Stimulated activated CD4-positive, alpha-beta T cell treated with anti-CD3 and anti-CD28 coated beads, TNF-alpha, amount 100 ng/mL, for 1 hour (primary cell): ENCODE measurements around the gene AMPD3.

Source experiments
- DNase-seq, 3 donors: peaks; one replicate each; pipeline ENCODE4 v3.0.0-alpha.2; 2020; ENCODE audit warnings: low read depth in 3 of 3, low spot score in 1 of 3

The AMPD3 gene

DNA sequence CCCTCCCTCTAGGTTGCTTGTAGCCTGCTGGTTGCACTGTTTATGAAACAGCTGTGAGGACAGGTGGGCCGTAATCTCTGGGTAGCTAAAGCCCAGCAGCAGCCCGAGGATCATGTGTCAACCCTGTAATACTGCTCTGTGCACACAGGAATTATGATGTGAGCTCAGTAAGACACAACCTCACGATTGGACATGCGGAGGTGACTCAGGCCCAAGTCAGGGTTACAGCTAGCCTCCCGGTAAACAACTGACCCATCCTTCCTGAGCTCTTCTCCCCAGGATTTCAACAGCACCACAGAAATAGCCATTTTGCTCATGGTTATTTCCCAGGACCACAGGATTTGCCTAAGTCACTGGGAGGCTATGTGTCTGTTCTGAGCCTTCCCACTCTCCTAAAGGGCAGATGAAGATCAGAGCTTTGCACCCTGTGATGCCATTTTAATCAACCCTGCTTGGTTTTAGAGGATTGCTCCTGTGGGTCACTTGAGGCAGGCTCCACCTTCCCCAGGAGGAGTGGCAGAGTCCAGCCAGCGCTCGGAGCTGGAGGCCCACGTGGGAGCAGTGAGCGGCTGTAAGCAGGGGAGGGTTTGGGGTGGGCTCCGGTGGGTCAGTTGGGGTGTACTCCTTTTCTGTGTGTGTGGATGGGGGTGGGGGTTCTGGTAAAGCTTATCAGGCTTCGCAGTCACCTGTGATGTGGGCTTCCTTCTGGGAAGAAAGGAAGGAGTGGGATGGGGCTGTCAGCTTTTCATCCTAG, at the start of gene AMPD3:
Gene AMPD3, plus strand, starts transcription at position 387 of the 754 bp plus-strand sequence. CDS start 6,256 bp downstream, outside the sequence.
- DNase-seq: no peak

DNA sequence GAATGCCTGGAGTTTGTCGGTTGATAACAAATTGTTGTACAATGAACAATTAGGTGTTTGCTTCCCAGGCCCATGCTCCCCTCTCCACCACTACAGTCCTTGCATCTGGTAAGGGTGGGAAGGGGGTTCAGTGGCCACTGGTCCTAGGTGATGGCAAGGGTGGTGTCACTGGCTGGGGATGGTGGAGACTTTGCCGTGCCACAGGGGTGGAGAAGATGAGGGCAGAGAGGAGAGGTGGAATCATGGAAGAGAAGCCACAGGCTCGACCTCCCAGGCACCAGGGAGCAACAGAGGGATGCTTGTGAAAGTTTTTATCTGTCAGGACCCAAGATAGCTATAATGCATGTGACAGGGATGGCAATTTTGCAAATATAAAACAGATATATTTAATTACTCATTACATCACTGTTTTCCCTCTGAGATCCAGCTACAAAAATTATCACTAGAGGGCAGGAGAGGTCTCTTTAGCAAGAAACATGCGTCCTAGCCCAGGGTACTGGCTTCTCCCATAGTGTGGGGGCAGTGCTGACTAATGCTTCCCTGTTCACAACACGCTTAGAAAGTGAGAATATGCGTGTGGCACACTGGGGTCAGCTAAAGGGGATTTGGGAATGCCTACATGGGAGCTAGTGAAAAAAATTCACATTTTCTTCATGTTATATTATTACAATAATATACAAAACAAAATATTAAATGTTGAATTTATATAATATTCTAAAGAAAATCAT, 49.0 kb upstream of the AMPD3 start:
- DNase-seq: no peak

DNA sequence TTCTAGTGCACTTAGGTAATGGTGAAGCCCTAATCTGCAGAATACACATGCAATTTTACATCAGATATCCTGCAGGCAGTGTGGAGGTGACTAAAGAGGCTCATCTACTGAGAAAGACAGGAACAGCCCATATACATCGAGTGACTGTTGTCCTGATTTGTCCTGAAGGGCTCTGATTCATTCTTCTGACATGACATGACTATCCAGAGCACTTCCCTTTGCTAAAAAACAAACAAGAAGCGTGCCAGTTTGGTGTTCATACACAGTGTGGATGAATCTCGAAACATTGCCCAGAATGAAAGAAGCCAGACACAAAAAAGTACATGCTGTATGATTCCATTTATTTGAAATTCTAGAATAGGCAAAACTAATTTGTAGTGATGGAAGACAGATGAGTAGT, 48.0 kb upstream of the AMPD3 start:
- DNase-seq: no peak

DNA sequence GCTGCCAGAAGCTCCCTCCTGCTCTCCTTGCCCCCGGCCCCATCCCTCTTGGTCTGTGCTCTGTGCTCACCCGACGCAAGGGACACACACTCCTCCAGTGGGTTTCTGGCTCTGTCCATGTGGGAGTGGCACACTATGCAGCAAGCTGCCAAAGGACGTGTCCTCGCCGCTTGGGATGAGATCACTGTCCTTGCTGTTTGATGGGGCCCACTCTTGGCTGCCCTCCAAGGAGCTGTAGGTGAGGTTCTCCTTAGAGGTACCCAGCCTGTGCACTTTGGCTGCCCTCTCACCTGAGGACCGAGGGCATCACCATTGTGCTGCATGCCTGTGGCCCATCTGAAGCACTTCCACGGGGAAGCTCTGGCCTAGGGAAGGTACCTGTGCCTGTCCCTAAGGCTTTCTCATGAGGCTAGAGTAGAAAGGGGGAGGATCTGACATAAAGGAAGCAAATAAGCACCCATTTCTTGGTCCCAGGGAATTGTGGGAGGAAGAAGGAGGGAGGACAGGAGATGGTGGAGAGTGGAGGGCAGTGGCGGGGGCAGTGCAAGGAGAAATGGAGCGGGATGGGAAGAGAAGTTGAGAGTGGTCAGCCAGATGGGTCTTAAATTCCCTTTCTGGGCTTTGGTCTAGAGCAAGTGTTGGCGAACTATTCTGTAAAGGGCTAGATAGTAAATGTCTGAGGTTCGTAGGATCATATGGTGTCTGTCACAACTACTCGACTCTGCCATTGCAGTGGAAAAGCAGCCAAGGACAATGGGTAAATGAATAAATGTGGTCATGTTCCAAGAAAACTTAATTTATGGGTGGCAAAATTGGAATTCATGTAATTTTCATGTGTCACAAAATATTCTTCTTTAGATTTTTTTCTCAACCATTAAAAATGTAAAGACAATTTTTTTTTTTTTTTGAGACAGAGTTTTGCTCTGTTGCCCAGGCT, 47.0 kb upstream of the AMPD3 start:
- no peak for DNase-seq

DNA sequence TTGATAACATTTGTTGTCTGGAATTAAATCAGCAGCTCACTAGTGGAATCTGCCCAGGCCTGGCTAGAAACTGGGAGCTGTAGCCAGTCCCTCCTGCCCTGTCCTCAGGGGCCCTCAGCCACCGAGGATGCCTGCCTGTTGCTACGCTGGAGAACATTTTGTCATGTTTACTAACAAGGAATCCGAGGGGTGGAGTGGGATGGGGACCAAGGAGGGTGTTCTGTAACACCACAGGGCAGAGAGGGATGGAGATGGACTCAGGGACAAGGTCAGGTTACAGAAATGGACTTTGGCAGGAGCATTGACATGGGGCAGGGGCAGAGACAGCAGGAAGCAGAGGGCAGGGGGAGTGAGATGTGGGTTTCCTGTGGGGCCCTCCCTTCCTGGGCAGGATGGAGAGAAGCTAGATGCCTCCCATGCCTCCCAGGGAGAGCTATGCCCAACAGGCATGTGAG, 45.8 kb upstream of the AMPD3 start:
- no peak for DNase-seq

DNA sequence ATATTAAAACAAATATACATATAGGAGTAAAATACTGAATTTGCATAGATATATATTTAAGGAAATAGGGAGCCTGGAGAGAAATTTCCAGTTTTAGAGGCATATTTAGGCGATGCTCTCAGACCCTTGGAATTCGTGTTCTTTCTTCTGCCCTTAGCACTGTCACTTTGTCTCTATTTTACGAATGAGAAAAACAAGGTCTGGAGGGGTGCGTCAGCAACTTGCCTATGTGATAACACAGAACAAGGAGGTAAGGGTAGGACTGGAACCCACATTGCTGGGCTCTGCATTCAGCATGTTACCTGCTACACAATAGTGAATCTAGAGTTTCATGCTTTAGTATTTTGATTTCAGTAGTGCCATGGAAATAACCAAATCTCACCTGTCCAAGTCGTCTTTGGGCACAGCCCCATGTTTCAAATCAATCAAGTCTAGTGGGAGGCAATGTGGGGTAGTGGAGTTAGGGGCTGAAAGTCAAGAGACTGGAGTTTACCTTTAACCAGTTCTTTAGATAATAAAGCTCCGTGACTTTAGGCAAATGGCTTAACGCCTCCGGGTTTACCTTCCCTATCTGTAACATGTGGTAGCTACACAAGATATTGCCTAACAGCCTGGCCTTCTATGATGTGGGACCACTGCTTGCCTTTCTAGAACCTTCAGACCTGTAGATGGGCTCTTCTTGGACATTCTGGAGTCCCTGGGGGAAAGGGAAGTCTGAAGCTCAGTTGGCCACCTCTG, 44.8 kb upstream of the AMPD3 start:
- DNase-seq: no peak

DNA sequence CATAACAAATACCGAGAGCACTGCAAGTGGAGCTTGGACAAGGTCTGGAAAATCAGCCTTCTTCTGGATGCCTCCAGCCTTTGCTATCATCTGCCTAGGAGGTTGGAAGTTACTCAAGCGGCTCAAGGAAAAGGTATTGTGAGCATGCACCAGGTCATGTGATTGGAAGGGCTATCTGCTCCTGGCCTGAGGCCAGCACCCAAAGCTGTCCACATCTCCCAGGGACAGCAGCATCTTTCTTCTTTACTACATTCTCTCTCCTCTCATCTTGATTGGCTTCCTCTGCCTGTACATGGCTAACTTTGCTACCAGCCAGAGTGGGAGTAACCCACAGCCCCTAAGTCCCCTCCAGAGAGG, 44.2 kb upstream of the AMPD3 start:
- no peak for DNase-seq

DNA sequence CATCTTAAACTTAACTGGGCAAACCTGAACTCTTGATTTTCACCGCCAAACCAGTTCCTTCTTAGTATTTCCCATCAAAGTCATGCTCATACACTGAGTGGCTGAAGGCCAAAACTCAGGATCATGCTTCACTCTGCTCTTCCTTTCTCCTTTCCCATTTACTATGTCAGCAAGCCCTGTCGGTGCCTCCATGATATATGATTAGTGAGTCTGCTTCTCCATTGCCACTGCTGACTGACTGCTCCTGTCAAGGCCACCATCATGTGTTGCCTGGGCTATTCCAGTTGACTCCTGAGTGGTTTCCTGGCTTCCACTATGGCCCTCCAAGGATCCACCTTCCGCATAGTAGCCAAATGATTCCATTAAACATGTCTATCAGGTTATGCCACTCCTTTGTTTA, 42.8 kb upstream of the AMPD3 start:
- no peak for DNase-seq

DNA sequence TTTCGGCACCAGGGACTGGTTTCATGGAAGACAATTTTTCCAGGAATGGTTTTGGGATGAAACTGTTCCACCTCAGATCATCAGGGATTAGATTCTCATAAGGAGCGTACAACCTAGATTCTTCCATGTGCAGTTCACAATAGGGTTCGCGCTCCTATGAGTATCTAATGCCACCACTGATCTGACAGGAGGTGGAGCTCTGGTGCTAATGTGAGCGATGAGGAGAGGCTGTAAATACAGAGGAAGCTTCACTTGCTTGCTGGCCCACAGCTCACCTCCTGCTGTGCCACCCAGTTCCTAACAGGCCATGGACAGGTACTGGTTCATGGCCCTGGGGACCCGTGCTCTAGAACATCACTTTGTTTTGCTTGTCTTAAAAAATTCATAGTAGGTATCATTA, 41.8 kb upstream of the AMPD3 start:
- peak in 2 of 3 donors; percentile 7 to 20 for DNase-seq

DNA sequence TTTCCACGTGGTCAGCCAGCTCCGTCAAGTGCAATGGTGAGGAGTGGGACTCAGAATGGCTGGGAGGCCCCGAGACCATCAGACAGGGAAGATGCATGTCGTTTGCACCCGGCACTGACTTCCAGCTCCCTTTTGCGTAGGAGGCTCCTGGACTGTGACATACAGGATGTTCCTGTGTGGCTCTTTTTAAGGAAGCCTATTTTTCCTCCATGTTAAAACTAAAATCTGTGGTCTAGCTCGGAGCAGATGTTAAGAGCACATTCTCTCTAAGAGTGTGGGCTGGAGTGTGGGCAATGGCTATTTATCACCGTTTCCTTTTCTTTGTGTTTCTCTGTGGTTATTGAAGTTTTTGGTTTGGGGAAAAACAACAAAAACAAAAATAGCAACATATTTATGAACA, 40.9 kb upstream of the AMPD3 start:
- DNase-seq: no peak

DNA sequence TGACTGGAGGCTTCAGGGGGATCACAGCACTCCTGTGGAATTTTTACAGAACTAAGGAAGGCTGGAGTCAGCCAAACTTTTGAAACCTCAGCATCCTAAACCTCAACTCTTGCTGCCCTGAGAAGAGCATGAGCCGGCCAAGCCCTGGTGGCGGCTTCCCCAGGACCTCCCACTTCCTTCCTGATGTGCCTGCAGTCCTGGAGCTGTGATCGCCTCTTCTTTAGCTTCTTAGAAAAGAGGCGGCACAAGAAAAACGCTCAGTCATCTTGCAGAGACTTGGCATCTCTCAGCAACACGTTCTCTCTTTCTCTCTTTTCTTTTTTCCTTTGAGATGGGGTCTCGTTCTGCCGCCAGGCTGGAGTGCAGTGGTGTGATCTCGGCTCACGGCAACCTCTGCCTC, 40.4 kb upstream of the AMPD3 start:
- DNase-seq: no peak

DNA sequence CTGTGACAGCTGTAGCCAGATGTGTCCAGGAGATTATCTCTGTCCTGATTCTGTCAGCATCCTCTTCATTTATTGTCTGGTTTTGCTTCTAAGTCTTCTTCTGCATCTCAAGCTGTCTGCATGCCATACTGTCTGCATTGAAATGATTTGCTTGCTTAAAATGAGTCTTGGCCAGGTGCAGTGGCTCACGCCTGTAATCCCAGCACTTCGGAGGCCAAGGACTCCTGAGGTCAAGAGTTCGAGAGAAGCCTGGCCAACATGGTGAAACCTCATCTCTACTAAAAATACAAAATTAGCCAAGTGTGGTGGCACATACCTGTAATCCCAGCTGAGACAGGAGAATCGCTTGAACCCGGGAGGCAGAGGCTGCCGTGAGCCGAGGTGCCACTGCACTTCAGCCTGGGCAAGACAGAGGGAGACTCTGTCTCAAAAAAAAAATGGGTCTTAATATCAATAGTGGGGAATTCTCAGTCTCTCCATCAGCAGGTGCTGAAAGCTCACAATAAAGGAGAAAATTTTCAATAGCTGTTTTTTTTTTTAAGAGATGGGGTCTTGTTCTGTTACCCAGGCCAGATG, 39.2 kb upstream of the AMPD3 start:
- no peak for DNase-seq

DNA sequence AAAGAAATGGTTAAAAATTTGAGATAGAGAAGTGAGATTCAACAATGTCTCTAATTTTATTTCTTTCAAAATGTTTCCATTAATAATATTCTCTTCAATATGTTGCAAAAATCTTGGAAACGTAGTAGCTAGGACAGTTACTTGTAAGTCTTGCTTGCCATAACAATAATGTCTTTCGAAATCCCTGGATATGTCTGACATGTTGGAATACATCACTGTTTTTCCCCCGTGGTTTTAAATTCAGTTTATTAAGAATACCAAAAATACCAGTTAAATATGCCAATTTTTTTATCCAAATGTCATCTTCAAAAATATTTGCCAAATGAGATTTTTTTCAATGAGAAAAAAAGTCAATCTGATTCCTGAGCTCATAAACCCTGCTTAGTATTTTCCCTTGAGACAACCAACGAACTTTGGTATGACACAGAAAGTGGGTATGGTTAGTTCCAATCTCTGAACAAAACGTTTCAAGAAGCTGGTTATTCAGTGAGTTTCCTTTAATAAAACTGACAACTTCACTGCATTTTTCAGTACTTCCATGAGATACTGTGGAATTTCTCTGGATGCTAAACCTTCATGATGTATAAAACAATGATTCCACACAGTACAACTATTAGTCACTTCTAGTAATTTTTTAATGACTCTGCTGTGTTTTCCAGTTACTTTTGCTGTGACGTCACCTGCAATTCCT, 36.7 kb upstream of the AMPD3 start:
- no peak for DNase-seq

DNA sequence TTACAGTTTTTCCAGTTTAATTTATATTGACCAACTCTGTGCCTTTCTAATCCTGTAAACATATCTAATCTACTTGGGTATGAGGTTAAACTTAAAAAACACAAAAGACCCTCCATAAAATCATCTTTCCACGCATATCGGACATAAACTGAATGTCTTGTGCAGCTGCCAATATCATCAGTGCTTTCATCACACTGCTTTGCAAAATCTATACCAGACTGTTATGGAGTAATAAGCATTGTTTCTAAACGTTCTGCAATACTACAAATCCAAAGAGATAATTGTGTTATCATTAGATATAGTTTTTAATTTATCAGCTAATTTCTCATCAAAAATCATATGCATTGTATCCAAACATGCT, 36.1 kb upstream of the AMPD3 start:
- no peak for DNase-seq

DNA sequence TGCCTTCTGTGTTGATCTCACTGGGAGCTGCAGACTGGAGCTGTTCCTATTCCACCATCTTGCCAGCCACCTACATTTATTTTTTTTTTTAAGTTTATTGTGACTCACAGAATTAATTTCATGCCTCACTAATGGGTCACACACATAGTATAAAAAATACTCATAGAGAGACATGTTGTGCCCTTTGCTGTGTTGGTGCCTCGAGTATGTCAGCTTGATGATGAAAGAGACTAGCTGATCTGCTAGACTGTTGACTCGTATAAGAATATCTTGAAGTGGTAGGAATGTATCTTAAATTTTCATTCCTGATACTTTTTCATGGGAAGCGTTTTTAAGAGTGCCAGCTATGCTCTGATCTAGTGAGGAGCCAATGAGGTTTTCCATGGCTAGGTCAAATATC, 28.6 kb upstream of the AMPD3 start:
- DNase-seq: no peak

DNA sequence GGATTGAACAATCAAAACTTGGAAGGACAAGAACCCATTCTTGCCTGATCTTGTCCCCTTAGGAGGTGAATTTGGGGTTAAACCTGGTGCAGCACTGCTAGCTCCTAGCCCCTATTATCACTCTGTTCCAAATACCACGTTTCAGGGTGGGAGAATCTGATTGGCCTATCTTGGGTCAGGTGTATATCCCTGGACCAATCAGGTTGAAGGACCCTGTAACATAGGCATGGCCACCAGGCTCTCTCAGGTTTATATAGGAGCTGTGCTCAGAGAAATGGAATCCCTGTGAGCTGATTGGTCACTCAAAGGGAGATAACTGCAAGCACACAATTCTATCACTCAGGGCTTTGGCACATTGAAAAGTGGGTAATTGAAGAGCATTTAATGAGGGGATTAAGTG, 26.6 kb upstream of the AMPD3 start:
- no peak for DNase-seq

DNA sequence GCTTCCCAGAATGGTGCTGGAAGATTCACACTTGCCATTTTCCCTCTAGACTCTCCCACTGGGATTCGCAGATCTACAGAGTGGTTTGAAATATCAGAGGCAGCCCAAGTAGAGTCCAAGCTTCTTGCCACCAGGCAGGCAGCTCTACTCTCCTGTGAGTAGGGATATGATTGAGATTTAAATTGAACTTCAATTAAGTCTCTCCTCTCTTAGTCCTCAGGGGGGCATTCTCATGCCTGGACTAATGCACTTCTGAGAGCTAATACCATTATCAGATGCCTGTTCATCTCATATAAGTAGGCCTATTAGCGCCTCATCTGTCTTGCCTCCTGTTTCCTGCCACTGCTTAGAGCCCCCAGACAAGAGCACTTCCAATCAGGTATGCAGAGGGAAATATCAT, 25.5 kb upstream of the AMPD3 start:
- DNase-seq: no peak

DNA sequence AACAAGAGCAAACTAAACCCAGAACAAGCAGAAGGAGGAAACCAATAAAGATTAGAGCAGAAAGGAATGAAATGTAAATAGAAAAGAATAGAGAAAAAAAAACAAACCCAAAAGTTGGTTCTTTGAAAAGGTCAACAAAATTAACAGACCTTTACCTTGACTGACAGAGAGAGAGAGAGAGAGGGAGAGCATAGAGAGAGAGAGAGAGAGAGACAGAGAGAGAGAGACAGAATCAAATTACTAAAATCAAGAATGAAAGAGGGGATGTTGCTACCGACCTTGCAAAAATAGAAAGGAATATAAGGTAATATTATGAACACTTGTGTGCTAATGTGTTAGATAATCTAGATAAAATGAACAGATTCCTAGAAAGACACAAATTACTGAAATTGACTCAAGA, 22.6 kb upstream of the AMPD3 start:
- no peak for DNase-seq

DNA sequence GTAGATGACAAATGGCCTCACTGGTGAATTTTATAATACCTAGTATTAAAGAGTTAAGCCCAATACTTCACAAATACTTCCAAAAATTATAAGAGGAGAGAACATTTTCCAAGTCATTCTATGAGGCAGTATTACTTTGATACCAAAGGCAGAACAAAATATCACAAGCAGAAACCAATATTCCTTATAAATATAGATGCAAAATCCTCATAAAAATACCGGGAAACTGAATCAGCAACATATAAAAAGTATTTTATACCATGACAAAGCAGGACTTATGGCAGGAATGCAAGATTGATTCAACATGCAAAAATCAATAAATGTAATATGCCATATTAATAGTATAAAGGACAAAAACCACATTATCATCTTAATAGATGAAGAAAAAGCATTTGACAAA, 22.1 kb upstream of the AMPD3 start:
- no peak for DNase-seq

DNA sequence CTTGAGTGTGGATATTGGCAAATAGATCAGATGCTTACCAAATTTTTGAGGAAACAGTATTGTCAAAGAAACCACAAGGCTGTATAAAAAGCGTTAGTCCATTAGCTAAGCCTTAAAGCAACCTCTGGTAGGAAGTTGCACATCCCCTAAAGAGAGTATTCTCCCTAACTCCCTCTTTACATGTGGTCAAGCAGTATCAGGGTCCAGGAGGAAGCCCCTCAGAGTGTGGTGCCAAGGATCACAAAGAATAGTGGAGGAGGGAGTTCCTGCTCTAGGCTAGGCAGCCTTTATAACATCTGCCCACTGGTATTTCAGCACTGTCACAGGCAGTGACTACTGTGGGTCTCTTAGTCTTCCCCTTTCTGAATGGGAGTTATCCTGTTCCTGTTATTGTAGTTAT, 18.8 kb upstream of the AMPD3 start:
- no peak for DNase-seq
